SK-N-SH (cell line): ENCODE data around the gene ELOVL2. TPM values are rescaled to one million over a fixed set of nuclear protein-coding genes. Genes with fewer than 3 reads are reported as not detected.
A peak's percentile ranks its signal among the peaks of the same experiment; 100 is the strongest.

Experiments used
- CTCF ChIA-PET: fragments of 300-600, 350-600 bp; formaldehyde crosslinking; extraction: SDS; loops from one replicate; lab custom pipeline; 2021; lab: Yijun Ruan, JAX
- POLR2A ChIA-PET: fragments of 350-600 bp; sonication (Branson Sonifier 250); formaldehyde crosslinking; extraction: SDS; loops from one replicate; lab custom pipeline; 2020; ENCODE audit warnings: antibody characterized with exemption, inconsistent platforms; lab: Yijun Ruan, JAX
- DNase-seq: peaks from one replicate; pipeline ENCODE4 v3.0.0; 2012
- H2AFZ ChIP-seq: fragments of 200-600 bp; sonication (generic); 2 replicates; pipeline ENCODE4 v1.8.1; 2016; ENCODE audit warnings: antibody characterized with exemption, mild to moderate bottlenecking, low read depth
- H3F3A ChIP-seq: fragments of 200-600 bp; sonication (generic); replicated peaks from 2 replicates; pipeline ENCODE3; 2016; ENCODE audit warnings: antibody characterized with exemption, mild to moderate bottlenecking; ENCODE audit not compliant: insufficient read depth
- H3K27ac ChIP-seq, 2 experiments: fragments of 200-500 bp in 1 of 2; fragments of 200-600 bp in 1 of 2; sonication (Bioruptor generic) in 1 of 2; sonication (generic), shearing (Covaris generic) in 1 of 2; 2 replicates each; pipeline versions ENCODE4 v1.5.1 to v1.6.1; 2014 to 2016; ENCODE audit warnings: low read depth in 2 of 2, inconsistent platforms in 1 of 2, low read length in 1 of 2, mild to moderate bottlenecking in 1 of 2, mixed read lengths in 1 of 2
- H3K27me3 ChIP-seq: fragments of 200-600 bp; sonication (generic), shearing (Covaris generic); 2 replicates; pipeline ENCODE4 v1.6.1; 2016; ENCODE audit warnings: mixed run types; ENCODE audit not compliant: insufficient read depth
- H3K36me3 ChIP-seq, 2 experiments: fragments of 200-500 bp in 1 of 2; fragments of 200-600 bp in 1 of 2; sonication (Bioruptor generic) in 1 of 2; sonication (generic) in 1 of 2; replicated peaks in 1 of 2; 2 replicates each; pipeline versions ENCODE3 to v1.5.1; 2014 to 2016; ENCODE audit warnings: low read length in 1 of 2, mild to moderate bottlenecking in 1 of 2; ENCODE audit not compliant: insufficient read depth in 2 of 2, control insufficient read depth in 1 of 2
- H3K4me1 ChIP-seq, 2 experiments: fragments of 200-500 bp in 1 of 2; fragments of 200-600 bp in 1 of 2; sonication (Bioruptor generic) in 1 of 2; sonication (generic), shearing (Covaris generic) in 1 of 2; 2 replicates each; pipeline versions ENCODE4 v1.5.1 to v1.6.1; 2014 to 2016; ENCODE audit warnings: low read depth in 1 of 2, low read length in 1 of 2, mixed run types in 1 of 2; ENCODE audit not compliant: insufficient read depth in 2 of 2, control insufficient read depth in 1 of 2
- H3K4me2 ChIP-seq: fragments of 200-600 bp; sonication (generic), shearing (Covaris generic); 2 replicates; pipeline ENCODE4 v1.6.1; 2017; ENCODE audit warnings: mixed run types
- H3K4me3 ChIP-seq, 2 experiments: fragments of 200-500 bp in 1 of 2; fragments of 200-600 bp in 1 of 2; sonication (Bioruptor generic) in 1 of 2; sonication (generic), shearing (Covaris generic) in 1 of 2; 2 replicates each; pipeline versions ENCODE4 v1.5.1 to v1.8.1; 2014 to 2016; ENCODE audit warnings: low read depth in 2 of 2, inconsistent platforms in 1 of 2, low read length in 1 of 2, mild to moderate bottlenecking in 1 of 2, mixed read lengths in 1 of 2, moderate library complexity in 1 of 2
- H3K79me2 ChIP-seq: fragments of 200-600 bp; sonication (generic); 2 replicates; pipeline ENCODE4 v1.8.1; 2017; ENCODE audit warnings: mild to moderate bottlenecking; ENCODE audit not compliant: insufficient read depth
- H3K9ac ChIP-seq: fragments of 200-600 bp; sonication (generic); 2 replicates; pipeline ENCODE4 v1.6.1; 2017; ENCODE audit warnings: mixed run types
- H3K9me2 ChIP-seq: fragments of 200-600 bp; sonication (generic); 2 replicates; pipeline ENCODE4 v1.6.1; 2017; ENCODE audit warnings: mixed run types
- H3K9me3 ChIP-seq: fragments of 200-600 bp; sonication (generic); 2 replicates; pipeline ENCODE4 v1.6.1; 2017; ENCODE audit warnings: mixed run types, mild to moderate bottlenecking, moderate library complexity
- H4K20me1 ChIP-seq: fragments of 200-600 bp; sonication (generic); 2 replicates; pipeline ENCODE4 v1.6.1; 2017; ENCODE audit warnings: mild to moderate bottlenecking, mixed run types; ENCODE audit not compliant: insufficient read depth
- ELF1 ChIP-seq: IDR thresholded peaks from 2 replicates; pipeline ENCODE4 v1.4.0; 2012
- EP300 ChIP-seq, 2 experiments: IDR thresholded peaks; 2 replicates each; pipeline versions ENCODE4 v1.4.0 to v1.6.1; 2012; ENCODE audit warnings: borderline replicate concordance in 1 of 2, low read depth in 1 of 2, low read length in 1 of 2
- FOXJ3 ChIP-seq: sonication (generic); formaldehyde crosslinking; IDR thresholded peaks from 2 replicates; pipeline ENCODE4 v1.5.1; 2020; ENCODE audit warnings: mild to moderate bottlenecking, missing genetic modification reagents
- GABPA ChIP-seq: IDR thresholded peaks from 2 replicates; pipeline ENCODE4 v1.4.0; 2012; ENCODE audit warnings: low read depth, mild to moderate bottlenecking
- GATA2 ChIP-seq: sonication (generic); formaldehyde crosslinking; IDR thresholded peaks from 2 replicates; pipeline ENCODE4 v1.5.0; 2020; ENCODE audit warnings: mild to moderate bottlenecking, missing genetic modification reagents
- IRF3 ChIP-seq: fragments of 150-350 bp; IDR thresholded peaks from 2 replicates; pipeline ENCODE4 v1.6.1; 2016; ENCODE audit warnings: mild to moderate bottlenecking, low read depth, low read length
- MEF2A ChIP-seq: IDR thresholded peaks from 2 replicates; pipeline ENCODE4 v1.4.0; 2012; ENCODE audit warnings: low read depth, borderline replicate concordance
- MXI1 ChIP-seq: IDR thresholded peaks from 2 replicates; pipeline ENCODE4 v1.6.1; 2012; ENCODE audit warnings: mild to moderate bottlenecking, low read depth, low read length, improper control_type of control experiment
- NFIC ChIP-seq: IDR thresholded peaks from 2 replicates; pipeline ENCODE4 v1.4.0; 2012; ENCODE audit warnings: borderline replicate concordance
- PBX3 ChIP-seq: IDR thresholded peaks from 2 replicates; pipeline ENCODE4; 2012
- POLR2AphosphoS5 ChIP-seq: IDR thresholded peaks from 2 replicates; pipeline ENCODE4 v1.6.1; 2012; ENCODE audit warnings: low read depth, low read length
- RCOR1 ChIP-seq: fragments of 150-350 bp; IDR thresholded peaks from 2 replicates; pipeline ENCODE4 v1.6.1; 2017; ENCODE audit warnings: antibody characterized with exemption, low read length
- RFX5 ChIP-seq: IDR thresholded peaks from 2 replicates; pipeline ENCODE4 v1.6.1; 2012; ENCODE audit warnings: mild to moderate bottlenecking, improper control_type of control experiment, low read length
- RXRA ChIP-seq: IDR thresholded peaks from 2 replicates; pipeline ENCODE4 v1.4.0; 2012; ENCODE audit warnings: low read depth, mild to moderate bottlenecking, borderline replicate concordance
- TAF1 ChIP-seq: IDR thresholded peaks from 2 replicates; pipeline ENCODE4 v1.6.1; 2012; ENCODE audit warnings: low read depth, mild to moderate bottlenecking, low read length, moderate library complexity, borderline replicate concordance
- TEAD4 ChIP-seq: IDR thresholded peaks from 2 replicates; pipeline ENCODE4 v1.4.0; 2012; ENCODE audit warnings: mild to moderate bottlenecking, borderline replicate concordance; ENCODE audit not compliant: insufficient read depth
- YY1 ChIP-seq: IDR thresholded peaks from 2 replicates; pipeline ENCODE4 v1.4.0; 2012; ENCODE audit warnings: low read depth, mild to moderate bottlenecking
- WGBS: methylation state at CpG from one replicate; pipeline ENCODE4 v1.1.6; 2017; ENCODE audit warnings: low lambda C conversion rate; 5-methylcytosine and 5-hydroxymethylcytosine counted together
- polyA plus RNA-seq, 3 experiments: library from polyadenylated mRNA; depleted of rRNA; stranded (reverse); fragments of >200 nt; gene quantifications; 2 replicates each; pipeline ENCODE4 v1.2.3, GENCODE V29; 2012
- TF ChIP-seq, protein P1 (sequence below): fragments of 150-350 bp; IDR thresholded peaks from 2 replicates; pipeline ENCODE4 v1.6.1; 2017; ENCODE audit warnings: antibody characterized with exemption, low read length, low read depth, borderline replicate concordance

The ELOVL2 gene
- polyA plus RNA-seq, 1 of the 3 experiments (the other 2 are of a cell fraction), result 0.39 TPM

GRCh38 chr6:11066505-11067347 is 22.6 kb upstream of the ELOVL2 start (continued):
- TF ChIP-seq ELF1 (no peak), YY1 (no peak), TEAD4 (no peak), GATA2 (CRISPR knock-in tag) (no peak), POLR2AphosphoS5 (no peak)

DNA sequence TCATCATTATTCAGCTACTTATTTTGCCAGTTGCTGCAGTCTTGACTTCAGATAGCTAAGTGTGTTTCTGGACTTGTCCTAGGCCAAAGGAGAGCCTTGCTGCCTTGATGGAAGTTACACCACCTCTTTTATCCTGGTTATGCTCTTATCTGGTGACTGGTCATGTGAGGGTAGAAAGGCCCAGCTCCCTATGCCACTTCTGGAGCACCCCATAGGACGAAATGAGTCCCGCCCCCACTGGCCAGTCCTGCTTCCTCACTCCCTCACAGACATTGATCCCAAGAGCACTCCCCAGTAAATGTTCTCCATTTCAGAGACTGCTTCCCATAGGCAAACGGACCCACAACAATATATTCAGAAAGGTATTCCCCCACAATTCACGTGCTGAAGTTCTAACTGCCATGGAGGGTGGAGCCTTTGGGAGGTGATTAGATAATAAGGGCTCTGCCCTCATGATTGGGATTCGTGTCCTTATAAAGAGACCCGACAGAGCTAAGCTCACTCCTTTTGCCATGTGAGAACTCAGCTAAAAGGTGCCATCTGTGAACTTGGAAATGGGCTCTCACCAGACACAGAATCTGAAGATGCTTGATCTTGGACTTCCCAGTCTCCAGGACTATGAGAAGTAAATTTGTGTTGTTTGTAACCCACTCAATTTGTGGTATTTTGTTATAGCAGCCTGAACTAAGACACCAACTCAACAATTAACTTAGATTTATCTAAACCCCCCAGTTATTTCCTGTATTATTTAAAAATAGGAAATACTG is 21.5 kb upstream of the ELOVL2 start:
- H3K79me2 ChIP-seq, result no peaks in the 10 kb centered on the region
- H3K4me3 ChIP-seq, result no peak overlapping the region
- DNase-seq, result no peak
- H3F3A ChIP-seq, result no peaks in the 10 kb centered on the region
- no peak overlapping the region for H3K27ac ChIP-seq
- peaks cover 0 to 3% of the 10 kb centered on the region in 2 experiments; a peak in 1 of 4 replicates for H3K4me1 ChIP-seq
- H3K9ac ChIP-seq, result no peak overlapping the region
- WGBS, result 79% methylated on average over 6 of the region's 6 CpGs
- H4K20me1 ChIP-seq, result no peaks in the 10 kb centered on the region
- no peaks in the 10 kb centered on the region for H3K9me3 ChIP-seq
- CTCF ChIA-PET, result interaction anchor here (0.9 to 5.1 kb wide), 5 partner anchors 10 to 114 kb away, joined by 3 to 35 read pairs (median 3); no protein-coding TSS in a partner anchor
- TF ChIP-seq FOXJ3 (CRISPR knock-in tag) (no peak), RCOR1 (no peak)
- TF ChIP-seq, protein P1, sequence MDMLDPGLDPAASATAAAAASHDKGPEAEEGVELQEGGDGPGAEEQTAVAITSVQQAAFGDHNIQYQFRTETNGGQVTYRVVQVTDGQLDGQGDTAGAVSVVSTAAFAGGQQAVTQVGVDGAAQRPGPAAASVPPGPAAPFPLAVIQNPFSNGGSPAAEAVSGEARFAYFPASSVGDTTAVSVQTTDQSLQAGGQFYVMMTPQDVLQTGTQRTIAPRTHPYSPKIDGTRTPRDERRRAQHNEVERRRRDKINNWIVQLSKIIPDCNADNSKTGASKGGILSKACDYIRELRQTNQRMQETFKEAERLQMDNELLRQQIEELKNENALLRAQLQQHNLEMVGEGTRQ, result no peak
- H2AFZ ChIP-seq, result no peak overlapping the region
- no peak overlapping the region for H3K4me2 ChIP-seq
- POLR2A ChIA-PET, result no interaction called here
- no peaks in the 10 kb centered on the region for H3K36me3 ChIP-seq
- no peaks in the 10 kb centered on the region for H3K27me3 ChIP-seq
- no peaks in the 10 kb centered on the region for H3K9me2 ChIP-seq

DNA sequence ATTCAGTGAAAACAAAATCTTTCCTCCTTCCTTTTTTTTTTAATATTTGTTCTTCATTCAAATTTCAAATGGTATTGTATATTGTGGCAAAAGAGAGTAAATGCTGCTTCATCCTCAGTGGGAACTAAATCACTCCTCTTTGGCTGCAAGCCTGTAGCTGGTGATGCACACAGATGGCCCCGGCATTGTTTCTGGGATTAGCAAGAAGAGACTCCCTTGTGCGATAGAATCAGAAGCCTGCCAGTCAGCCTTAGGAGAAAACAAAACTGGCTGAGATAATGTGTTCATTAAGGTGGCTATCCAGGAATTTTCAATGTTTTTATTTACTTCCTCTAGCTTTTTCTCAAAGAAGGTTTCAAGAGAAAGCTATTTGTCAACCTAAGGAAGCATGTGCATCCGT is 20.7 kb upstream of the ELOVL2 start:
- H2AFZ ChIP-seq, result no peak overlapping the region
- WGBS, result 64% methylated on average over 3 of the region's 3 CpGs
- CTCF ChIA-PET, result interaction anchor here (0.6 to 5.1 kb wide), 7 partner anchors 9 to 125 kb away, joined by 3 to 35 read pairs (median 3); no protein-coding TSS in a partner anchor
- no peak for TF ChIP-seq YY1
- no peak for TF ChIP-seq RFX5
- TF ChIP-seq MXI1, result no peak
- TF ChIP-seq RXRA, result no peak
- no peak for TF ChIP-seq IRF3
- no peak for TF ChIP-seq EP300 (IDR thresholded peaks at IDR 0.05; ENCODE audit: borderline replicate concordance in 1 of 2, low read depth in 1 of 2, low read length in 1 of 2)
- no peak for TF ChIP-seq TEAD4
- no peak for TF ChIP-seq GABPA
- no peak for TF ChIP-seq FOXJ3 (CRISPR knock-in tag)
- no peak for TF ChIP-seq TAF1
- TF ChIP-seq PBX3, result no peak
- no peak for TF ChIP-seq MEF2A
- no peak for TF ChIP-seq NFIC

More for the DNA sequence above, 20.7 kb upstream of the ELOVL2 start:
- Histone ChIP-seq H3K4me2 (no peak overlapping the region), H3K36me3 (no peaks in the 10 kb centered on the region), H3K27ac (no peak overlapping the region), H3K9me3 (no peaks in the 10 kb centered on the region), H3K9me2 (no peaks in the 10 kb centered on the region), H3K4me3 (no peak overlapping the region), H3K9ac (no peak overlapping the region), H3F3A (no peaks in the 10 kb centered on the region), H3K4me1 (peaks cover 0 to 3% of the 10 kb centered on the region in 2 experiments; a peak in 1 of 4 replicates), H4K20me1 (no peaks in the 10 kb centered on the region), H3K79me2 (no peaks in the 10 kb centered on the region), H3K27me3 (no peaks in the 10 kb centered on the region)
- POLR2A ChIA-PET, result no interaction called here
- peak; percentile 39 for DNase-seq
